NB4 (cell line): ENCODE data around the gene SIKE1.

Experiments used
- POLR2A ChIP-seq: IDR thresholded peaks from 2 replicates; pipeline ENCODE4 v1.6.1; 2011; ENCODE audit warnings: mild to moderate bottlenecking; ENCODE audit not compliant: insufficient read length; ENCODE audit errors: extremely low read depth
- TF ChIP-seq, protein P1 (sequence below): IDR thresholded peaks from one replicate; pipeline ENCODE4 v1.5.1; 2012; ENCODE audit warnings: low read depth, low read length
- TF ChIP-seq, protein P2 (sequence below): IDR thresholded peaks from 2 replicates; pipeline ENCODE4 v1.6.1; 2011; ENCODE audit warnings: low read depth, low read length

DNA sequence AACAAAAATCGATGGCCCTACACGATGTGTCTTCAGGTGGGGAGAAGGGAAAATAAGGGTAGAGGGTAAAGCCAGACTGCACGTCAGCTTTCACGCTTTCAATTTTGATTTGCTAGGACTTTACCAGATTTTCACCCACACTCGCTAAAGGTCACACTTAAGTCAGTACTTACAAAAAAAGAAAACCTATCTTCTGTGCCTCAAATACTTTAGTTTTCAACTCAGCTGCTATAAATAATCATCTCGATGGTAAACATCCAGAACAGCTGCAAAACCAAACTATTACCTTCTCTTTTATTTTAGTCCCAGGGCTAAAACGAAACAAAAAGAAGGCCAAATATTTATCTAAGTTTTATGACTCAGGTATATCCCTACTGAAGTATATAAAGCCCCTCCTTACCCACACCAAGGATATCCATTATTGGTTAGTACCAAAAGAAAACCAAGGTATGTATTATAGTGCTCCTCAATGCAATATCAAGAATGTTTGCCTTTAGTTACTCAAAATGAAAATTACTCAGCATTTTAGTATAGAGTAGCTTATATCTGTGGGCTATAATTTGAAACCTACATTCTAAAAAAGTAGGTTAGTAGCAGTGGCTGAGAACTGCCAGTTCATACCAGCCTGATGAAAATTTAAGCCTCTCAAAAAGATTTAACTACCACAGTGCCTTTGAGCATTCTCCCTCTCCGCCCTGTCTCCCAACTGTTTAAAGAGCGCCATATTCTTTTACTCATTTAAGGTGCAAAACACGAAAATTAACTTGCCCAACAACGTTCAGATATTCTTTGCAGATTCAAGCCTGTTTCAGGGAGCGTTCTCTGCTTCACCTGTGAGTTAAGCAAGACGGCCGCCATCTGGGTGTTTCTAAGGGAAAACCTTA lies 24.2 kb downstream of the SIKE1 start:
- TF ChIP-seq, protein P1, sequence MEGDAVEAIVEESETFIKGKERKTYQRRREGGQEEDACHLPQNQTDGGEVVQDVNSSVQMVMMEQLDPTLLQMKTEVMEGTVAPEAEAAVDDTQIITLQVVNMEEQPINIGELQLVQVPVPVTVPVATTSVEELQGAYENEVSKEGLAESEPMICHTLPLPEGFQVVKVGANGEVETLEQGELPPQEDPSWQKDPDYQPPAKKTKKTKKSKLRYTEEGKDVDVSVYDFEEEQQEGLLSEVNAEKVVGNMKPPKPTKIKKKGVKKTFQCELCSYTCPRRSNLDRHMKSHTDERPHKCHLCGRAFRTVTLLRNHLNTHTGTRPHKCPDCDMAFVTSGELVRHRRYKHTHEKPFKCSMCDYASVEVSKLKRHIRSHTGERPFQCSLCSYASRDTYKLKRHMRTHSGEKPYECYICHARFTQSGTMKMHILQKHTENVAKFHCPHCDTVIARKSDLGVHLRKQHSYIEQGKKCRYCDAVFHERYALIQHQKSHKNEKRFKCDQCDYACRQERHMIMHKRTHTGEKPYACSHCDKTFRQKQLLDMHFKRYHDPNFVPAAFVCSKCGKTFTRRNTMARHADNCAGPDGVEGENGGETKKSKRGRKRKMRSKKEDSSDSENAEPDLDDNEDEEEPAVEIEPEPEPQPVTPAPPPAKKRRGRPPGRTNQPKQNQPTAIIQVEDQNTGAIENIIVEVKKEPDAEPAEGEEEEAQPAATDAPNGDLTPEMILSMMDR, result no peak
- no peak for TF ChIP-seq POLR2A
- TF ChIP-seq, protein P2, sequence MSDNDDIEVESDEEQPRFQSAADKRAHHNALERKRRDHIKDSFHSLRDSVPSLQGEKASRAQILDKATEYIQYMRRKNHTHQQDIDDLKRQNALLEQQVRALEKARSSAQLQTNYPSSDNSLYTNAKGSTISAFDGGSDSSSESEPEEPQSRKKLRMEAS, result no peak
